ENCODE measurements around the gene CDC27.
"Not testable (repeated sequence)": the region's sequence is repeated elsewhere in the genome, so short reads cannot be mapped to it uniquely, and the experiment has no call there.

The CDC27 gene

DNA sequence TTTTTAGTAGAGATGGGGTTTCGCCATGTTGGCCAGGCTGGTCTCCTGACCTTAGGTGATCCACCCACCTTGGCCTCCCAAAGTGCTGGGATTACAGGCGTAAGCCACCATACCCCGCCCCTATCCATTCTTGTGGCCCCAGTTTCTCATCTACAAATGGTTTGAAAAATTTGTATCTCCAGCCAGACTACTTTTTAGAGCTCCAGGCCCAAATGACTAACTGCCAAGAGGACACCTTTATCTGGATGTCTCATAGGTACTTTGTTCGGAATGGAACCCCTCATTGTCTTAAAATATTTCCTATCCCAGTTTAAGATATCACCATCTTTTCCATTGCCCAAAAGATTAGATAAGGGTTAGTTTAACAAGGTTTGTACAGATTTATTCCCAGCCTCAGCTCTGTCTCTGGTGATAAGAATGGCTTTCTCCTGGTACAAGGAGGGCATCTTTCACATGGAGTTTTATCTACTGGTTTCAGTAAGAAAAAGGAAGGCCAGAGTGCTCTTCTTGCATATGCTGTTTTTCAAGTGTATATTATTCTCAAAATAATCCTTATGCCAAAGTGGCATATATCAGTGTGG is 4.9 kb upstream of the CDC27 start:
- no peak for DNase-seq (ENCODE audit: low read depth, low spot score)
- Histone ChIP-seq H3K4me1 (ENCODE audit: control insufficient read depth, insufficient read depth, low read length) (no peaks in the 10 kb centered on the region), H3K36me3 (ENCODE audit: control insufficient read depth, insufficient read depth, low read length) (no peaks in the 10 kb centered on the region), H3K27ac (ENCODE audit: low read length) (no peak overlapping the region), H3K9me3 (ENCODE audit: control insufficient read depth, insufficient read depth, low read length) (no peaks in the 10 kb centered on the region), H3K4me3 (ENCODE audit: low read length) (no peak overlapping the region), H3K27me3 (ENCODE audit: control insufficient read depth, insufficient read depth, low read length) (no peaks in the 10 kb centered on the region)
- WGBS (ENCODE audit: insufficient coverage, insufficient read length): no CpG with 5 or more reads among the region's 4 CpGs

DNA sequence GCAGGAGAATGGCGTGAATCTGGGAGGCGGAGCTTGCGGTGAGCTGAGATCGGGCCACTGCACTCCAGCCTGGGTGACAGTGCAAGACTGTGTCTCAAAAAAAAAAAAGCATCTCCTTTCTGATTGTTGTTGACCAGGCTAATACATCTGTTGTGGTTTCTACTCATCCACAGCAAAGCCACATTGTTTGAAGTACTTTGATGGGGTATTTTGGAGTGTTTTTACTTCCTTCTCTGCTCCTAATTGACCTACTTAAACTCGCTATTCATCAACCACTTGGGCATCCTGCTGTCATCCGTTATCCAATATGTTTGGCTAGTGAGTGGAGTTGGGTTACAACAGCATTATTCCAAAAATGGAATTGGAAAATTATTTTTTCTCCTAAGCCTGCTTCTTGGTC is 3.5 kb upstream of the CDC27 start:
- no peak for DNase-seq (ENCODE audit: low read depth, low spot score)
- Histone ChIP-seq H3K36me3 (ENCODE audit: control insufficient read depth, insufficient read depth, low read length) (no peaks in the 10 kb centered on the region), H3K9me3 (ENCODE audit: control insufficient read depth, insufficient read depth, low read length) (no peaks in the 10 kb centered on the region), H3K27me3 (ENCODE audit: control insufficient read depth, insufficient read depth, low read length) (no peaks in the 10 kb centered on the region), H3K4me3 (ENCODE audit: low read length) (no peak overlapping the region), H3K4me1 (ENCODE audit: control insufficient read depth, insufficient read depth, low read length) (no peaks in the 10 kb centered on the region), H3K27ac (ENCODE audit: low read length) (no peak overlapping the region)
- WGBS (ENCODE audit: insufficient coverage, insufficient read length): no CpG with 5 or more reads among the region's 6 CpGs

DNA sequence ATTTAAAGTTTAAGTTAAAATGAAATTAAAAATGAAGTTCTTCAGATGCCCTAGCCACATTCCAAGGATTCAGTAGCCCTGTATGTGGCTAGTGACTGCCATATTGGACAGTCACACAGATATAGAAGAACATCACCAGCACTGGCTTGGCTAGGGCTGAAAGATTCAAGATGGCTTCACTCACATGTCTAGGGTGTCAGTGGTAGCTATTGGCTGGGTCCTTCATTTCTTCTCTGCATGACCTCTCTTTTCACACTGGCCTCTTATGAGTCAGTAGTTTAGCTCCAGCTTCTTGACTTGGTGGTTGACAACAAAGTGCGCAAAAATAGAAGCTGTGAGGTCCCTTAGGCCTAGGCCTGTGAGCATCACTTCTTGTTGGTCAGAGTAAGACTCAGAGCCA is 1.7 kb upstream of the CDC27 start:
- WGBS (ENCODE audit: insufficient coverage, insufficient read length): no CpG with 5 or more reads among the region's 1 CpG

DNA sequence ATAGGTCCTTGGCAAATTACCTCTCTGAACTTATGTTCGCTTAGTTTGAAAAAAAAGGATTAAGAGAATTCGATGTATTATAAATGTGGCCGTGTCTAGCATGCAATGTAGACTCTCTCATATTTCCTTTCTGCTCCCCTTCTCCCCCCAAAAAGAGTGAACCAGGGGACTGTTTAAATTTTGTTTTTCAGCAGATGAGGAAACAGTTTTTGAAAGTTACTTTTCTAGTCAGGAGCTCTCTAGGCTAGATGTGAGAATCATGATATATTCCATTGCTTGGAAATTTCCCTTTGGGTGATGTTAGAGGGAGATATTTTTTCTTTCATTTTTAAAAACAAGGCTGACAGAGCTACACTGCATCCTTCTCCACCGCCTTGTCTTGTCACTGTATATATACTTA is 1.1 kb upstream of the CDC27 start:
- Histone ChIP-seq H3K9me3 (ENCODE audit: control insufficient read depth, insufficient read depth, low read length) (no peaks in the 10 kb centered on the region), H3K36me3 (ENCODE audit: control insufficient read depth, insufficient read depth, low read length) (no peaks in the 10 kb centered on the region), H3K4me3 (ENCODE audit: low read length) (no peak overlapping the region), H3K27ac (ENCODE audit: low read length) (no peak overlapping the region), H3K4me1 (ENCODE audit: control insufficient read depth, insufficient read depth, low read length) (no peaks in the 10 kb centered on the region), H3K27me3 (ENCODE audit: control insufficient read depth, insufficient read depth, low read length) (no peaks in the 10 kb centered on the region)
- WGBS (ENCODE audit: insufficient coverage, insufficient read length): no CpG with 5 or more reads among the region's 4 CpGs
- DNase-seq (ENCODE audit: low read depth, low spot score): no peak

More for the DNA sequence above, 1.7 kb upstream of the CDC27 start:
- no peaks in the 10 kb centered on the region for H3K9me3 ChIP-seq (ENCODE audit: control insufficient read depth, insufficient read depth, low read length)
- no peaks in the 10 kb centered on the region for H3K27me3 ChIP-seq (ENCODE audit: control insufficient read depth, insufficient read depth, low read length)
- no peak overlapping the region for H3K4me3 ChIP-seq (ENCODE audit: low read length)
- no peaks in the 10 kb centered on the region for H3K36me3 ChIP-seq (ENCODE audit: control insufficient read depth, insufficient read depth, low read length)
- H3K4me1 ChIP-seq (ENCODE audit: control insufficient read depth, insufficient read depth, low read length): no peaks in the 10 kb centered on the region
- DNase-seq (ENCODE audit: low read depth, low spot score): no peak
- no peak overlapping the region for H3K27ac ChIP-seq (ENCODE audit: low read length)

DNA sequence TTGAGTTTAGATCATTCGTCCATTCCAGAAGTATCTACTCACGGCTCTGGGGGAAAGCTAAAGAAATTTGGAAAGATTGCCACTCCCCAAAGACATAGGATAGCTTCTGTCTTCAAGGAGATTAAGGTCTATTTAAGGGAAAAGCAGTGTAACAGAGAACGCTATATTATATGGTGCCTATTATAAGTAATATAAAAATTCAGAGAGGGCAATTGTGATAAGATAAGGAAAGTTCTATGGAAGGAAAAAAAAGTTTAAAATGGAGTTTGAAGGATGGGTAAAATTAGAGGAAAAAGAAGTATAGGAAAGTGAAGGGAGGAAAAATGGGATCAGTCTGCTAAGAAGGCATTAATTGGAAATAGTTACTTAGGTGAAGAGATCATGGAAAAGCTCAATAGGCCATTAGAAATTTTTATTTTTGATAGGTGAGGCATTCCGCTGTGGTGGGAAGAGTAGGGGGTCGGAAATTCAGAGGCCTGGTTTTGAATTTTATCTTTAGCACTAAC is 690 bp upstream of the CDC27 start:
- peak overlapping the region; percentile 16; the same call in 1 of the 2 replicates for H3K4me3 ChIP-seq (ENCODE audit: low read length)
- no peaks in the 10 kb centered on the region for H3K9me3 ChIP-seq (ENCODE audit: control insufficient read depth, insufficient read depth, low read length)
- no peak overlapping the region for H3K27ac ChIP-seq (ENCODE audit: low read length)
- no CpG with 5 or more reads among the region's 5 CpGs for WGBS (ENCODE audit: insufficient coverage, insufficient read length)
- DNase-seq (ENCODE audit: low read depth, low spot score): no peak
- no peaks in the 10 kb centered on the region for H3K36me3 ChIP-seq (ENCODE audit: control insufficient read depth, insufficient read depth, low read length)
- H3K27me3 ChIP-seq (ENCODE audit: control insufficient read depth, insufficient read depth, low read length): no peaks in the 10 kb centered on the region
- no peaks in the 10 kb centered on the region for H3K4me1 ChIP-seq (ENCODE audit: control insufficient read depth, insufficient read depth, low read length)

DNA sequence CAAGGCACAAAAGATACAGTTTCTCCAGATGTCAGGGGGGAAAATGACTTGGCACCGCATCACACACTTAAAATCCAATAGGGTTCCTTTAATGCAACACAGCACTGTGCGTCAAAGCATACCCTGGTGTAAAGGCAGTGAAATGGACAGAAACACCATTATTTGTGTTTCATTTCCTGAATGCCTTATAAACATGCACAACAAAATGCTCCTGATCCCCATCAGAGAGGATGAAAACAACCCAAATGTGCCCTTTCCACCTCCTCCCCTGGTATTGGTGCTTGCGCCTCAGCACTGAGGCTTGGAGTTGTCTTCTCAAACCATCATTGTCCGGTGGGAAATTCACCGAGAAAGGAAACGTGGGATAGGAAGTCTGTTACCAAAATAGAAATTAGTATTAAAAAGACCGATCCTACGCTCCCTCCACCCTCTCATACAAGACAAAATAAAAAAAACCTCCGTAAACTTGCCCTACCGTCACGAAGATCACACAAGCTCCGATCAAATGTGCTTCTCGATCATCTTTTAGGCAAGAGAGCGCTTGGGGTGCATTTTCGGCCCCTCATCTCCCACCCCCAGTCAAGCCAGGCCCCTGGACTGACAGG is 722 bp downstream of the CDC27 start:
- H3K4me3 ChIP-seq (ENCODE audit: low read length): peak overlapping the region; percentile 88
- H3K27me3 ChIP-seq (ENCODE audit: control insufficient read depth, insufficient read depth, low read length): no peaks in the 10 kb centered on the region
- no peaks in the 10 kb centered on the region for H3K9me3 ChIP-seq (ENCODE audit: control insufficient read depth, insufficient read depth, low read length)
- H3K4me1 ChIP-seq (ENCODE audit: control insufficient read depth, insufficient read depth, low read length): no peaks in the 10 kb centered on the region
- H3K27ac ChIP-seq (ENCODE audit: low read length): no peak overlapping the region
- no CpG with 5 or more reads among the region's 15 CpGs for WGBS (ENCODE audit: insufficient coverage, insufficient read length)
- DNase-seq (ENCODE audit: low read depth, low spot score): no peak
- no peaks in the 10 kb centered on the region for H3K36me3 ChIP-seq (ENCODE audit: control insufficient read depth, insufficient read depth, low read length)

DNA sequence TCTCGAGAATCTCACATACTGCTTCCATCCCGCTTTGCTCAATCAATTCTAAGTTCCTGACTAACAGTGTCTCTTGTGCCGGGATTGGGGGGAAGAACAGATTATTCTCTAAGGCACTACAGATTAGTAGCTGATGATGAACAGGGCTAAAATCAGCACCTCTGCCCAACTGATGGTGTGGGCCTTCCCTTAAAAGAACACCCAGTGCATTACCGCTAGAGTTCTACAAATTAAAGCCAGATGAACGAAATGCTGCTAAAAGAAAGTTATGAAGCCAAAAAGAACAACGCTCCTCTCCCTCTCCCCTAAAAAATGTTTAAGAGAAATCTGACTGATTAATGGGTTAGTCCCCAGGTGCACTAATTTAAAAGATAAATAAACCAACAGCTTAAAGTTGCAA is 4.4 kb downstream of the CDC27 start:
- H3K4me1 ChIP-seq (ENCODE audit: control insufficient read depth, insufficient read depth, low read length): no peaks in the 10 kb centered on the region
- no CpG with 5 or more reads among the region's 6 CpGs for WGBS (ENCODE audit: insufficient coverage, insufficient read length)
- H3K36me3 ChIP-seq (ENCODE audit: control insufficient read depth, insufficient read depth, low read length): no peaks in the 10 kb centered on the region; the same call in 1 of the 2 replicates
- no peak for DNase-seq (ENCODE audit: low read depth, low spot score)
- H3K27me3 ChIP-seq (ENCODE audit: control insufficient read depth, insufficient read depth, low read length): no peaks in the 10 kb centered on the region
- H3K9me3 ChIP-seq (ENCODE audit: control insufficient read depth, insufficient read depth, low read length): no peaks in the 10 kb centered on the region
- H3K27ac ChIP-seq (ENCODE audit: low read length): no peak overlapping the region
- no peak overlapping the region for H3K4me3 ChIP-seq (ENCODE audit: low read length)

DNA sequence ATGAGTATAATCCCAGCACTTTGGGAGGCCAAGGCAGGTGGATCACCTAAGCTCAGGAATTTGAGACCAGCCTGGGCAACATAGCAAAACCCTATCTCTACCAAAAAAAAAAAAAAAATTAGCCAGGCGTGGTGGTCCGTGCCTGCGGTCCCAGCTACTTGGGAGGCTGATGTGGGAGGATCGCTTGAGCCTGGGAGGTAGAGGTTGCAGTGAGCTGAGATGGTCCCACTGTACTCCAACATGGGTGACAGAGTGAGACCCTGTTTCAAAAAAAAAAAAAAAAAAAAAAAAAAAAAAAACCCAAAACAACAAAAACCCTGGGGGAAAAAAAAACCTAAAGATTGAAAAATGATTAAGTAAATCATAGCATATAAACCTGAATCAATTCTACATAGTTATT is 8.1 kb downstream of the CDC27 start:
- H3K9me3 ChIP-seq (ENCODE audit: control insufficient read depth, insufficient read depth, low read length); H3K27me3 ChIP-seq (ENCODE audit: control insufficient read depth, insufficient read depth, low read length); H3K27ac ChIP-seq (ENCODE audit: low read length); H3K4me3 ChIP-seq (ENCODE audit: low read length); H3K36me3 ChIP-seq (ENCODE audit: control insufficient read depth, insufficient read depth, low read length); H3K4me1 ChIP-seq (ENCODE audit: control insufficient read depth, insufficient read depth, low read length); DNase-seq (ENCODE audit: low read depth, low spot score): not testable (repeated sequence)
- no CpG with 5 or more reads among the region's 4 CpGs for WGBS (ENCODE audit: insufficient coverage, insufficient read length)

DNA sequence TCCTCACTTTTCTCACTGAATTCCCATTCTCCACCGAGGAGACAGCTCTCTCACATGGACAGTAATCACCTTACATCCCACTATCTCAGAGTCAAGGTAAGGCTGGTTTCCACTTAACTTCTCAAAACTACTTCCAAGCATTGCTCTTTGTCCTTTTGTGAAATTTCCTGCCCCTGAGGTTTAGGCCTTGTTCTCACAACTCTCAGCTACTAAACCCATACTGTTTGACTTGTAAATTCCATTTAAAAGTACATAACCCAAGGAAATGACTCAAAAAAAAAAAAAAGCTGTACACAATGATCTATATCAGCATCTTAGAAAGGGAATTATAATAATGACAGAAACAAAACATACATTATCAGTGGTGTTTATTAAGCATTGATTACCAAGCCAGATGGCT is 8.8 kb downstream of the CDC27 start:
- no peak for DNase-seq (ENCODE audit: low read depth, low spot score)
- Histone ChIP-seq H3K27ac (ENCODE audit: low read length) (no peak overlapping the region), H3K4me1 (ENCODE audit: control insufficient read depth, insufficient read depth, low read length) (no peaks in the 10 kb centered on the region), H3K36me3 (ENCODE audit: control insufficient read depth, insufficient read depth, low read length) (no peaks in the 10 kb centered on the region; the same call in 1 of the 2 replicates), H3K9me3 (ENCODE audit: control insufficient read depth, insufficient read depth, low read length) (no peaks in the 10 kb centered on the region), H3K4me3 (ENCODE audit: low read length) (no peak overlapping the region), H3K27me3 (ENCODE audit: control insufficient read depth, insufficient read depth, low read length) (no peaks in the 10 kb centered on the region)
- WGBS (ENCODE audit: insufficient coverage, insufficient read length): no CpG with 5 or more reads among the region's 1 CpG

DNA sequence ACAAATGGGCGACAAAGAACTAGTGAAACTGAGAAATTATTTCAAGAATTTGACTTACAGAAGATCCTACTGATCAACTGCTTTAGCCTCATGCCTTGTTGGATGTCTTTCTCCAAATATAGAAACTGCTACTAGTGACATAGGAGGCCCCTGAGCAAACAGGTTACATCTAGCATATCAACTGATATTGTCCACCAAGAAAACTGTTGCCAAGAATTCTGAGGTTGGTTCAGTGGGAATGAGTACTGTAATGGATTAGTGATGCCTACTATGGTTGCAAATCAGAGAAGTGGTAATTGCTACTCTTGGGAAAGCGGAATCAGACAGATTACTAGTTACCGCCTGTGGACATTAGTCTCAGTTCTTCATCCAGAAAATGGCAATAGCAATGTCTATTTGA is 10.0 kb downstream of the CDC27 start:
- H3K27ac ChIP-seq (ENCODE audit: low read length): no peak overlapping the region
- WGBS (ENCODE audit: insufficient coverage, insufficient read length): no CpG with 5 or more reads among the region's 3 CpGs
- DNase-seq (ENCODE audit: low read depth, low spot score): no peak
- no peaks in the 10 kb centered on the region; the same call in 1 of the 2 replicates for H3K36me3 ChIP-seq (ENCODE audit: control insufficient read depth, insufficient read depth, low read length)
- H3K4me3 ChIP-seq (ENCODE audit: low read length): no peak overlapping the region
- no peaks in the 10 kb centered on the region for H3K9me3 ChIP-seq (ENCODE audit: control insufficient read depth, insufficient read depth, low read length)
- no peaks in the 10 kb centered on the region for H3K27me3 ChIP-seq (ENCODE audit: control insufficient read depth, insufficient read depth, low read length)
- no peaks in the 10 kb centered on the region for H3K4me1 ChIP-seq (ENCODE audit: control insufficient read depth, insufficient read depth, low read length)

DNA sequence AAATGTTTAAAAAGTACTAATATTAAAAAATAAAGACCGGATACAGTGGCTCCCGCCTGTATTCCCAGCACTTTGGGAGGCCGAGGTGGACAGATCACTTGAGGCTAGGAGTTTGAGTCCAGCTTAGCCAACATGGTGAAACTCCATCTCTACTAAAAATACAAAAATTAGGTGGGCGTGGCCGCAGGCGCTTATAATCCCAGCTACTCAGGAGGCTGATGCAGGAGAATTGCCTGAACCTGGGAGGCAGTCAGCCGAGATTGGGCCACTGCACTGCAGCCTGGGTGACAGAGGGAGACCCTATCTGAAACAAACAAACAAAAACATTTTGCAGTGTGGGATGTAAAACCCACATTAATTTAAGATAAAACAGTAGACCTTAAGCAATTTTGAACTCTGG is 11.8 kb downstream of the CDC27 start:
- no CpG with 5 or more reads among the region's 7 CpGs for WGBS (ENCODE audit: insufficient coverage, insufficient read length)
- H3K27me3 ChIP-seq (ENCODE audit: control insufficient read depth, insufficient read depth, low read length): no peaks in the 10 kb centered on the region
- DNase-seq (ENCODE audit: low read depth, low spot score): no peak
- no peaks in the 10 kb centered on the region; the same call in 1 of the 2 replicates for H3K36me3 ChIP-seq (ENCODE audit: control insufficient read depth, insufficient read depth, low read length)
- H3K9me3 ChIP-seq (ENCODE audit: control insufficient read depth, insufficient read depth, low read length): no peaks in the 10 kb centered on the region
- no peaks in the 10 kb centered on the region for H3K4me1 ChIP-seq (ENCODE audit: control insufficient read depth, insufficient read depth, low read length)
- no peak overlapping the region for H3K27ac ChIP-seq (ENCODE audit: low read length)
- no peak overlapping the region for H3K4me3 ChIP-seq (ENCODE audit: low read length)
